Testis (tissue), 2 donors: Measurements from ENCODE around the gene HDGFL3.

Experiments used
- POLR2A ChIP-seq: fragments of 450-650 bp; IDR thresholded peaks from one replicate; pipeline ENCODE4 v1.6.1; 2017; ENCODE audit warnings: antibody characterized with exemption, mild to moderate bottlenecking, moderate library complexity
- TF ChIP-seq, protein P1 (sequence below), 3 experiments: fragments of 450-650 bp in 2 of 3; fragments of 200-600 bp in 1 of 3; sonication (generic) in 1 of 3; IDR thresholded peaks; one replicate each; pipeline ENCODE4 v1.5.1; 2016 to 2019; ENCODE audit warnings: antibody characterized with exemption in 3 of 3, mild to moderate bottlenecking in 2 of 3, moderate library complexity in 1 of 3

DNA sequence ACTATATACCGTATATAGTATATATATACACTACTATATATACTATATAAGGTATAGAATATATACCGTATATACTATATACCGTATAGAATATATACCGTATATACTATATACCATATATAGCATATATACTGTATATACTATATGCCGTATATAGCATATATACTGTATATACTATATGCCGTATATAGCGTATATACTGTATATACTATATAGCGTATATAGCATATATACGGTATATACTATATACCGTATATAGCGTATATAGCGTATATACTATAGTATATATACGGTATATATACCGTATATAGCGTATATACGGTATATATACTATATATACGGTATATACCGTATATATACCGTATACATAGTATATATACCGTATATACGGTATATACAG, 22.6 kb upstream of the HDGFL3 start:
- TF ChIP-seq, protein P1, sequence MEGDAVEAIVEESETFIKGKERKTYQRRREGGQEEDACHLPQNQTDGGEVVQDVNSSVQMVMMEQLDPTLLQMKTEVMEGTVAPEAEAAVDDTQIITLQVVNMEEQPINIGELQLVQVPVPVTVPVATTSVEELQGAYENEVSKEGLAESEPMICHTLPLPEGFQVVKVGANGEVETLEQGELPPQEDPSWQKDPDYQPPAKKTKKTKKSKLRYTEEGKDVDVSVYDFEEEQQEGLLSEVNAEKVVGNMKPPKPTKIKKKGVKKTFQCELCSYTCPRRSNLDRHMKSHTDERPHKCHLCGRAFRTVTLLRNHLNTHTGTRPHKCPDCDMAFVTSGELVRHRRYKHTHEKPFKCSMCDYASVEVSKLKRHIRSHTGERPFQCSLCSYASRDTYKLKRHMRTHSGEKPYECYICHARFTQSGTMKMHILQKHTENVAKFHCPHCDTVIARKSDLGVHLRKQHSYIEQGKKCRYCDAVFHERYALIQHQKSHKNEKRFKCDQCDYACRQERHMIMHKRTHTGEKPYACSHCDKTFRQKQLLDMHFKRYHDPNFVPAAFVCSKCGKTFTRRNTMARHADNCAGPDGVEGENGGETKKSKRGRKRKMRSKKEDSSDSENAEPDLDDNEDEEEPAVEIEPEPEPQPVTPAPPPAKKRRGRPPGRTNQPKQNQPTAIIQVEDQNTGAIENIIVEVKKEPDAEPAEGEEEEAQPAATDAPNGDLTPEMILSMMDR (IDR thresholded peaks at IDR 0.05), result no peak
- TF ChIP-seq POLR2A, result no peak
